Measurements from ENCODE around the gene VIM. TPM values are rescaled to one million over a fixed set of nuclear protein-coding genes. Genes with fewer than 3 reads are reported as not detected.

VIM gene
- total RNA-seq, 1 donor from 2014 or later: 115 TPM

DNA sequence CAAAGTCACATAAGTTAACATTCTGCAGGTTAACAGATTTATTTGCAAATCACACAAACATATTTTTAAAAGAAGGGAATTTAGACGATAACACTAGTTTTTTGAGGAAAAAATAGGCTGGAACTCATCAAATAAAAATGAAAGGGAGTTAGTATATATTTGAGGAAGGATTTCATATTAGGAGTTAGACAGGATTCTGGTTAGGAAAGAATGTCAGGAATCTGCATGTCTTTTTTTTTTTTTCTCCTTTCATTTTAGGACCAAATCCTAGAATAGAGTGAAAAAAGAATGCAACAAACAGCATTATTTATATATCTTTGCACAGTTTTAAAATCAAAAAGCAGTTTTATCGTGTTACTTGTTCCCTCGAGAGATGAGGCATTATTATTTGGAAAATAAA lies 17.7 kb upstream of the VIM start:
- no peak for FAIRE-seq
- H3K4me3 ChIP-seq (ENCODE audit: low read depth, low read length): no peak overlapping the region

DNA sequence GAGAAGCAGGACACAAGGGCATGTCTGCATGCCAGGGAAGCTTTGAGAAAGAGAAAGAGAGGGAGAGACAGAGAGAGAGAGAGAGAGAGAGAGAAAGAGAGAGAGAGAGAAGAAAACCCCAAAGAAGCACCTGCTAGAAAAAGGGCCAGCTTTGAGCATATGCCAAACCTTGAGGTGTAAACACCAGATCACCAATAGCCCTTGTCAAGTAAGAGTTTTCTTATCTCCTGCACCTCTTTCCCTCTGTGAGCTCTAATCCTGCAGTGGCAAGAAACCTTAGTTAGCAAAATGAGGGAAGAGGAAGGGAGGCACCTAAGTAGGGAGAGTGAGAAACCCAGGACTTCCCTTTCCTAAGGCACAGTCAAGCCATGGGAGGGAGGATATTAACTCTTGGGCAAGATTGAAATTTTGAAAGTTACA lies 15.2 kb upstream of the VIM start:
- Histone ChIP-seq H3K36me3 (ENCODE audit: control insufficient read depth, insufficient read depth, low read length) (no peaks in the 10 kb centered on the region), H3K27me3 (ENCODE audit: control insufficient read depth, insufficient read depth, low read length) (no peaks in the 10 kb centered on the region), H3K4me3 (ENCODE audit: low read depth, low read length) (no peak overlapping the region)
- FAIRE-seq: no peak
- TF ChIP-seq, protein P1, sequence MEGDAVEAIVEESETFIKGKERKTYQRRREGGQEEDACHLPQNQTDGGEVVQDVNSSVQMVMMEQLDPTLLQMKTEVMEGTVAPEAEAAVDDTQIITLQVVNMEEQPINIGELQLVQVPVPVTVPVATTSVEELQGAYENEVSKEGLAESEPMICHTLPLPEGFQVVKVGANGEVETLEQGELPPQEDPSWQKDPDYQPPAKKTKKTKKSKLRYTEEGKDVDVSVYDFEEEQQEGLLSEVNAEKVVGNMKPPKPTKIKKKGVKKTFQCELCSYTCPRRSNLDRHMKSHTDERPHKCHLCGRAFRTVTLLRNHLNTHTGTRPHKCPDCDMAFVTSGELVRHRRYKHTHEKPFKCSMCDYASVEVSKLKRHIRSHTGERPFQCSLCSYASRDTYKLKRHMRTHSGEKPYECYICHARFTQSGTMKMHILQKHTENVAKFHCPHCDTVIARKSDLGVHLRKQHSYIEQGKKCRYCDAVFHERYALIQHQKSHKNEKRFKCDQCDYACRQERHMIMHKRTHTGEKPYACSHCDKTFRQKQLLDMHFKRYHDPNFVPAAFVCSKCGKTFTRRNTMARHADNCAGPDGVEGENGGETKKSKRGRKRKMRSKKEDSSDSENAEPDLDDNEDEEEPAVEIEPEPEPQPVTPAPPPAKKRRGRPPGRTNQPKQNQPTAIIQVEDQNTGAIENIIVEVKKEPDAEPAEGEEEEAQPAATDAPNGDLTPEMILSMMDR (IDR thresholded peaks at IDR 0.05; ENCODE audit: insufficient read depth, low read length, severe bottlenecking): no peak
- no peak for DNase-seq (ENCODE audit: low read depth)

More for the DNA sequence above, 17.7 kb upstream of the VIM start:
- TF ChIP-seq, protein P1 (IDR thresholded peaks at IDR 0.05; ENCODE audit: insufficient read depth, low read length, severe bottlenecking): no peak
- no peak for DNase-seq (ENCODE audit: low read depth)
- Histone ChIP-seq H3K36me3 (ENCODE audit: control insufficient read depth, insufficient read depth, low read length) (no peaks in the 10 kb centered on the region), H3K27me3 (ENCODE audit: control insufficient read depth, insufficient read depth, low read length) (no peaks in the 10 kb centered on the region)

GRCh38 chr10:17213646-17214349 lies 14.2 kb upstream of the VIM start:
- Histone ChIP-seq H3K36me3 (ENCODE audit: control insufficient read depth, insufficient read depth, low read length) (no peaks in the 10 kb centered on the region), H3K27me3 (ENCODE audit: control insufficient read depth, insufficient read depth, low read length) (no peaks in the 10 kb centered on the region), H3K4me3 (ENCODE audit: low read depth, low read length) (no peak overlapping the region)
- FAIRE-seq: no peak
- DNase-seq (ENCODE audit: low read depth): peak; percentile 80
- TF ChIP-seq, protein P1 (IDR thresholded peaks at IDR 0.05; ENCODE audit: insufficient read depth, low read length, severe bottlenecking): no peak

- no peak overlapping the region for H3K4me3 ChIP-seq (ENCODE audit: low read depth, low read length)
- H3K27me3 ChIP-seq (ENCODE audit: control insufficient read depth, insufficient read depth, low read length): no peaks in the 10 kb centered on the region
- H3K36me3 ChIP-seq (ENCODE audit: control insufficient read depth, insufficient read depth, low read length): no peaks in the 10 kb centered on the region
- TF ChIP-seq, protein P1 (IDR thresholded peaks at IDR 0.05; ENCODE audit: insufficient read depth, low read length, severe bottlenecking): no peak
- no peak for FAIRE-seq
- no peak for DNase-seq (ENCODE audit: low read depth)
Observed at GRCh38 chr10:17214526-17214925, 13.5 kb upstream of the VIM start.

DNA sequence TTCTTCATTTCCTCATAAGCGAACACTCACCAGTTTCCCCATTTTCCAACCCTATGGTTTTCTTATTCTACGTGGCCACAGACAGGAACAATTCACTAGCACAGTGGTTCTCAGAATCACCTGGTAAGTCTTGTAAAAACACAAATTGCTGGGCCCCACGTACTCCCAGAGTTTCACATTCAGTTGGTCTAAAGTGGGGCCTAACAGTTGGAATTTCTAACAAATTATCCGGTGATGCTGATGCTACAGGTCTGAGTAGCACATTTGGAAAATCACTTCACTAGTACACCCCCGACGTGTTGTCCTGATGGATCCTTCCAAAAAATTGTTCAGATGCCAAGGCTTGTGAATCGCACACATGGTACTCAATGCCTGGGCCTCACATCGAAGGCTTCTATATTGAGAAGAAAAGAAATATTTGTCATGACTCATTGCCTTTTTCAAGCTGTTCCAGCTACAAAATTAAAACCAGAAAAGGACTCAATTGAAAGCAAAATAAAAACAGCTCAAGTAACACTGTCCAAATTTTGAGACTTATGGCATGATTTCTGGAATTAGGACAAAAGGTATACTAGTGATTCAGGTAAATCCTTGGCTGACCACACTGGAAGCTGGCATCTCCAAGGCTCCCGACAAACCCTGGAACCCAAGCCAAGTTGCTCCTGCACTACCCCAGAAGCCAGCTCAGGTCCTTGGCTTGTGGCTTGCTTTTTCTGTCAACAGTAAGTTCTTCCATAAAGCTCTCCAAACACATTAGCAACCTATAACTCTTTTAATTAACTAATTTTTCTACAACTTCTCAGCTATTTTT lies 12.9 kb upstream of the VIM start:
- no peaks in the 10 kb centered on the region for H3K27me3 ChIP-seq (ENCODE audit: control insufficient read depth, insufficient read depth, low read length)
- FAIRE-seq: no peak
- DNase-seq (ENCODE audit: low read depth): peak; percentile 89
- no peak overlapping the region for H3K4me3 ChIP-seq (ENCODE audit: low read depth, low read length)
- no peaks in the 10 kb centered on the region for H3K36me3 ChIP-seq (ENCODE audit: control insufficient read depth, insufficient read depth, low read length)
- TF ChIP-seq, protein P1 (IDR thresholded peaks at IDR 0.05; ENCODE audit: insufficient read depth, low read length, severe bottlenecking): no peak
